IgD-negative memory B cell (primary cell): Measurements from ENCODE around the gene LCE1E. TPM values are rescaled to one million over a fixed set of nuclear protein-coding genes. Genes with fewer than 3 reads are reported as not detected.

Source experiments
- H3K27ac Mint-ChIP-seq, 3 donors: one replicate each; pipeline ENCODE4 v1.8.0; 2020 to 2022; ENCODE audit warnings: mild to moderate bottlenecking in 3 of 3, mixed read lengths in 3 of 3, moderate library complexity in 1 of 3
- H3K27me3 Mint-ChIP-seq: one replicate; pipeline ENCODE4 v1.8.0; 2021; ENCODE audit warnings: mixed read lengths
- H3K36me3 Mint-ChIP-seq: one replicate; pipeline ENCODE4 v1.8.0; 2020; ENCODE audit warnings: mild to moderate bottlenecking, mixed read lengths
- H3K4me1 Mint-ChIP-seq, 3 donors: one replicate each; pipeline ENCODE4 v1.8.0; 2020 to 2022; ENCODE audit warnings: mixed read lengths in 3 of 3, mild to moderate bottlenecking in 1 of 3
- H3K4me3 Mint-ChIP-seq, 4 donors: one replicate each; pipeline ENCODE4 v1.8.0; 2020 to 2022; ENCODE audit warnings: mild to moderate bottlenecking in 4 of 4, mixed read lengths in 4 of 4, moderate library complexity in 3 of 4
- H3K9me3 Mint-ChIP-seq, 3 donors: one replicate each; pipeline ENCODE4 v1.8.0; 2020 to 2021; ENCODE audit warnings: mixed read lengths in 3 of 3, mild to moderate bottlenecking in 1 of 3
- polyA plus RNA-seq: library from polyadenylated mRNA; unstranded; fragments of 300-500 nt; fragmentation: Illumina TruSeq; gene quantifications from one replicate; pipeline ENCODE4 v1.2.3, GENCODE V29; 2021

Gene LCE1E, protein sequence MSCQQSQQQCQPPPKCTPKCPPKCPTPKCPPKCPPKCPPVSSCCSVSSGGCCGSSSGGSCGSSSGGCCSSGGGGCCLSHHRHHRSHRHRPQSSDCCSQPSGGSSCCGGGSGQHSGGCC
- not detected for polyA plus RNA-seq

DNA sequence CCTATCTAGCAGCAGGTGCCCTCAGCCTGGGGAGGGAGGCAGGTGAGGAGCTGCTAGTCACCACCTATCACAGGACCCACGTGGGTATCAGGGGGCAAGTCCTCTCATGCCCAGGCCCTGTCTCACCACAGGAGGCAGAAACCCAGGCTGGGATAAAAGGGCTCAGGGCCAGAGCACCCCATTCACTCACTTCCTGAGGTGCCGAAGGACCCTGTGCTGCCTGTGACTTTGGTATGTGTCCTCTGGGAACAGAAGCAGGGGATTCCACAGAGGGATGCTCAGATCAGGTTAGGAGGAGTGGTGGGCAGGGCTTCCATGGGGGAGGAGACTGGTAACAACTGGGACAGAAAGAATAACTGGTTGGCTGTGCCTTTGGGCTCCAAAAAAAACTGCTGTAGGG, at the start of gene LCE1E:
TSS of gene LCE1E (plus strand) at position 181 of the 400 bp plus-strand sequence. CDS start 1,043 bp downstream, outside the sequence.
- Mint-ChIP-seq H3K9me3 (no peaks in the 10 kb centered on the region), H3K36me3 (no peaks in the 10 kb centered on the region), H3K27me3 (peaks cover 8% of the 10 kb centered on the region), H3K4me1 (no peaks in the 10 kb centered on the region), H3K4me3 (no peak within 1 kb of the TSS), H3K27ac (no peak within 1 kb of the TSS)

DNA sequence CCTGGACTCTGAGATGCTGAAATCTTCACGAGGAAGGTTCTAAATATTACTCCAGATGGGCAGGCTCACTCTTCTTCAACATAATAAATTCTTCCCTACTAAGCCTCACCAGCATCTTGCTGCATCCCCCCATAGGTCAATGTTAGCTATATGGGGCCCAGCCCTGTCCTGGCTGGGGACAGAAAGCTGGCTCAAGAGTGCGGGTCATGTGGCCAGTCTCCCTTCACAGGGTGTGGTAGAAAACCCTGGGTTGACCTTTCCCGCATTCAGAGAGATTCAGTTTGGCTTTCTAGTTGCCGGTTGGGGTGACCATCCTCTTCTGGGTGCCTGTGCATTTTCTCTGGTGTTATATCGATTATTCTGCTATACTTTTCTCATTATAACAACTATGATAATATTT, 48.1 kb upstream of the LCE1E start:
- Mint-ChIP-seq H3K4me3 (no peak overlapping the region), H3K27me3 (peaks cover 11% of the 10 kb centered on the region), H3K4me1 (no peaks in the 10 kb centered on the region), H3K36me3 (peaks cover 4% of the 10 kb centered on the region), H3K9me3 (no peaks in the 10 kb centered on the region), H3K27ac (no peak overlapping the region)

DNA sequence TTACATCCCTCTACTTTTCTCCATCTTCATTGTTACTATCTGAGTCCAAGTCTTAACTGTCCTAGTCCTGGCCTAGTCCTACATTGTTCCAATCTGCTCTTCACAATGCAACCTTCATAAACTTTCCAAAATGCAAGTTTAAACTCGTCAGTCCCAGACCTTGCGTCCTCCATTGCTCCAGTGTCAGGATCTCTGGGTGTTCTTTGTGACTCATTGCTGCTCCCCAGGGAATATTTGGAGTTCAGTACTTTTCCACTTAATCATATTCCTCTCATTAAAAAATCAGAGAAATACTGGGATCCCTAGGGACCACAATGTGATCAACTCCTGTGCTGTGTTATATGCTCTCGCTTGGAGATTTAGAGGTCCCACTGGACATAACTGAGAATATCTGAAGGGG, 46.2 kb upstream of the LCE1E start:
- H3K4me1 Mint-ChIP-seq = no peaks in the 10 kb centered on the region
- H3K27ac Mint-ChIP-seq = no peak overlapping the region
- H3K36me3 Mint-ChIP-seq = peaks cover 4% of the 10 kb centered on the region
- H3K27me3 Mint-ChIP-seq = peaks cover 13% of the 10 kb centered on the region
- no peaks in the 10 kb centered on the region for H3K9me3 Mint-ChIP-seq
- no peak overlapping the region for H3K4me3 Mint-ChIP-seq

DNA sequence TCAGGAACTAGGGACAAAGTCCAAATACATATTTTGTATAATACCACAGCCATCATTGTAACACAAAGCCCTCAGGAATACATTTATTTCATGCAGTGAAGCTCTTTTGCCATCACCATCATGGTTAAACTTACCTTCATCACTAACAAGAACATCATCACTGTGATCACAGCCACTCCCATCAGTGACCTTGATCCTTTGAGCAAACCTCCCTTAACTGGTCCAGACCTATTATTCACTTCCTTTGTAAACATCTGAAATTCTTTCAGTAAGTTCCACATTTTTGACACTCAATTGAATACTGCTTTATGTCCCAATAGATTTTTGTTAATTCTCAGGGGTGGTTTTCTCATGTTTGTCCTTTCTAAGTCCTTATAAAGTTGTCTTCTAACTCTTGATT, 44.4 kb upstream of the LCE1E start:
- H3K4me1 Mint-ChIP-seq = no peaks in the 10 kb centered on the region
- H3K36me3 Mint-ChIP-seq = peaks cover 2% of the 10 kb centered on the region
- no peak overlapping the region for H3K4me3 Mint-ChIP-seq
- peaks cover 9% of the 10 kb centered on the region for H3K27me3 Mint-ChIP-seq
- no peak overlapping the region for H3K27ac Mint-ChIP-seq
- peaks cover 0 to 3% (median 0%) of the 10 kb centered on the region in 3 donors for H3K9me3 Mint-ChIP-seq

DNA sequence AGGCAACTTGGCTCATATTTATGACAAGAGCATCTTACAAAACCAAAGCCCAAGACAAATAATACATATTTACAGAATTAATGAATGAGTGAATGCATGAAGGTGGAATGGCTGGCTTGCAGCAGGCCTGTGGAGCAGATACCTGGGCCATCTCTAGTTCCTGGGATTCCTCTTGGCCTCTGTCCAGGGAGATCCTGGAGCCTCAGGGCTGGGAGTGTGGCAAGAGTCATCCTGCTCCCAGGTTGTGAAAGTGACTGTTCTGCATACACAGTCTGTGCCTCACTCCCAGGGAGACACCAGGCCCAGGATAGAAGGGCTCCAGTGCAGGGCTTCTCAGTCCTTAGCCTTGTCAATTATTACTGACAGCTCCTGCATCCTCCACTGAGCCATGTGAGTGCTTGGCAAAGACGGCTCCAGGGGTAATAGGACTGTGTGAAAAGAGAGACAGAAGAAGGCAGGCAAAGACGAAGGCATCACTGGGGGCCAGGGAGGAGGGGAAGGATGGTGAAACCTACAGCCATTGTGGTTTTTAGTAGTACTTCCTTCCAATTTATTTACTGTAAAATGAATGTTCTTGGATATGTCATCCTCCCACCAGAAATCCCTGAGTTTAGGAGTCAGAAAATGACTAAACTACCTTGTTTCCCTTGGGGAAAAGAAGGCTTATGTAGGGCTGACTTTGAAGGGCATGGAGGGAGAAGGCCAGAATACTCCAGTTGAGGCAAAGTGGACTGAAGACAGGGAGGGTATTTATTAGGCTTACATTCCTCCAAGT, 42.5 kb upstream of the LCE1E start:
- peaks cover 2% of the 10 kb centered on the region for H3K36me3 Mint-ChIP-seq
- H3K4me3 Mint-ChIP-seq = no peak overlapping the region
- no peak overlapping the region for H3K27ac Mint-ChIP-seq
- peaks cover 8% of the 10 kb centered on the region for H3K27me3 Mint-ChIP-seq
- peaks cover 0 to 3% (median 0%) of the 10 kb centered on the region in 3 donors for H3K9me3 Mint-ChIP-seq
- H3K4me1 Mint-ChIP-seq = no peaks in the 10 kb centered on the region

DNA sequence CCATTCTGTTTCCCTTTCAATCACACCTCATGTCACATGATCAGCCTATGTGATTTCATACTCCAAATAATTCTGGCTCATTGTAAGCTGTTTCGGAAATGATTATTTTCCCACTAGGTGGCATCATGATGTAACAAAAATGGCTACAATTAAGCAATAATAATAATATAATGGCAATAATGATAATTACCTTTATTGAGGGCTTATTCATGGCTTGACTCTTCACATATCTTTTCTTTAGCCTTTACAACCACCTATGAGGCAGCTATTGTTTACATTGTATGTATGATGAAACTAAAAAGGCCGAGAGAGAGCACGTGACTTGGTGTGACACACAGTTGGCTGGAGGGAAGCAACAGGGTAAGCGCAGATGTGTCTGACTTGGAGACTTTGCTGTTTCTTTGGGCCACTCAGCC, 40.8 kb upstream of the LCE1E start:
- peaks cover 0 to 3% (median 2%) of the 10 kb centered on the region in 3 donors for H3K9me3 Mint-ChIP-seq
- peaks cover 13% of the 10 kb centered on the region for H3K27me3 Mint-ChIP-seq
- H3K27ac Mint-ChIP-seq = peak overlapping the region in 1 of 3 donors; percentile 57
- H3K36me3 Mint-ChIP-seq = no peaks in the 10 kb centered on the region
- no peaks in the 10 kb centered on the region for H3K4me1 Mint-ChIP-seq
- no peak overlapping the region for H3K4me3 Mint-ChIP-seq

DNA sequence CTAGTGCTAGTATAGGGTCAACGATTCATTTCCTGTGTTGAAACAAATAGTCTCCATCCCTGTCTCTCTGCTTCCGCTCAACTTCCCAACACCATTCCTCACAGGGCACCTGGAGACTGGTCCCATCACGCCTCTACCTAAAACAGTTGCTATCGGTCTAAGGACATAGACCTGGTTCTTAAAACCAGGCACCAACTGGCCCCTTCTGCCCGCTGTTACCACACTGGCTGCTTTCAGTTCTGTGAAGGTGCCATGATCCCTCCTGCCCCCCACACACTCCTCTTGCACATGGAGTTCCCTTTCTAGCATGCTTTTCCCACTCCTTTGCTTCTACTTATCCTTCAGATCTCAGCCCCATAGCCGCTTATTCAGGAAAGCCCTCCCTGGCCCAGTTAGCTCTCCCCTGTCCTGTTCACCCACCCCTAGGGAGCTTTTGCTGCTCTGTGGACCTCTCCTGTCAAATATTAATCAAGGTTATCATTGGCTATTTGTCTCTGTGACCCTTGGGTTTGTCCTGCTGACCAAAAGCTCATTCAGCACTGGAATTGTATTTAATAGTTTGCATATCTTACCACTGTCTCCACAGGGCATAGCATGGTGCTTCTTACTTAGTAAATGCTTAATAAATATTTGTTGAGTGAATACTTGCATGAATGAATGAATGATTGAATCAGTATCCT, 40.2 kb upstream of the LCE1E start:
- Mint-ChIP-seq H3K4me1 (no peaks in the 10 kb centered on the region), H3K36me3 (no peaks in the 10 kb centered on the region), H3K9me3 (peaks cover 0 to 3% (median 2%) of the 10 kb centered on the region in 3 donors), H3K27ac (peak overlapping the region in 1 of 3 donors; percentile 57), H3K4me3 (no peak overlapping the region), H3K27me3 (peaks cover 16% of the 10 kb centered on the region)

DNA sequence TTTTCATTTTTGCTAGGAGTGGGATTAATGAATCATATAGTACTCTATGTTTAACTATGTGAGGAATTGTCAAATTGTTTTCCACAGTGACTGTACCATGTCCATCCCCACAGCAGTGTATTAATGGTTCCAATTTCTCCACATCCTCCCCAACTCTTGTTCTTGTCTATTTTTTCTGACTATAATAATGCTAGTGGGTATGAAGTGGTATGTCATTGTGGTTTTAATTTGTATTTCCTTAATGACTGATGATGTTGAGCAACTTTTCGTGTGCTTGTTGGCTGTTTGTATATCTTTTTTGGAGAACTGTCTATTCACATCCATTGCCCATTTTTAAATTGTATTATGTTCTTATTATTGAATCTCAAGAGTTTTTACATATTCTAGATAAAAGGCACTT, 38.2 kb upstream of the LCE1E start:
- Mint-ChIP-seq H3K9me3 (peaks cover 0 to 3% (median 2%) of the 10 kb centered on the region in 3 donors), H3K27ac (no peak overlapping the region), H3K27me3 (peaks cover 13% of the 10 kb centered on the region), H3K4me1 (no peaks in the 10 kb centered on the region), H3K36me3 (no peaks in the 10 kb centered on the region), H3K4me3 (no peak overlapping the region)

DNA sequence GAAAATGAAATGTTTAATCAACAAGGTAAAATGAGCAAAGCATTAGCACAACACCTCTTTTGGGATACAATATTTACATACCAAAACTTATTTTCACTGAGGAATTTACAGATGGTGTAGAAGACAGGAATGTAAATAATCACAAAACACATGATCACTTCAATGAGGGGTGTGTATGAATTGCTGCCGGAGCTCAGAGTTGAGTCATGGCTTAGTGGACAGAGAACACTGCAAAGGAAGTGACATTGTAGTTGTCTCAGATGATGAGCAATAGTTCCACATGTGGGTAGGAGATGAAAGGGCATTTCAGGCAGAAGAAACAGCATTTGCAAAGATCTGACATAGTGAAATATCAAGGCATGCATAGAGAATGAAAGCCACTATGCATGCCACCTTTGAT, 33.8 kb upstream of the LCE1E start:
- Mint-ChIP-seq H3K27me3 (peaks cover 11% of the 10 kb centered on the region), H3K4me1 (no peaks in the 10 kb centered on the region), H3K27ac (no peak overlapping the region), H3K4me3 (no peak overlapping the region), H3K9me3 (peaks cover 2 to 6% (median 5%) of the 10 kb centered on the region in 3 donors), H3K36me3 (no peaks in the 10 kb centered on the region)

DNA sequence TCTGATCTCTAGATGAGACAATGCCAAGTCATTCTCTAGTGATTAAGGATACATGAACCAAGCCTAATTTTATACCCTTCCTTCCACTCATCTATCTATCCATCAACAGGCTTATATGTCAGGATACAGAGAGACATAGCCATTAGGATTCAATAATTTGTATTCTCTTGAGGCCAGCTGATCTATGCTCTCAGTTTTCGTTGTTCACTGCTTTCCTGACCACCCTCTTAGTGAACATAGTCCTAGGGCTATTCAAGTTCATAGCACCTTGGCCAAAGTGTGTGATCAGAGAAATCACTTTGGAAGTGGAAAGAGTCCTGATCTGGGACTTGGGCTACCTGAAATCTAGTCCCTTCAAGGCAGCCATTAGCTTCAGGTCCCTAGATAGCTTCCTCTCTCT, 32.5 kb upstream of the LCE1E start:
- no peak overlapping the region for H3K27ac Mint-ChIP-seq
- H3K4me1 Mint-ChIP-seq = no peaks in the 10 kb centered on the region
- H3K9me3 Mint-ChIP-seq = peaks cover 2 to 6% (median 5%) of the 10 kb centered on the region in 3 donors
- peaks cover 11% of the 10 kb centered on the region for H3K27me3 Mint-ChIP-seq
- no peaks in the 10 kb centered on the region for H3K36me3 Mint-ChIP-seq
- H3K4me3 Mint-ChIP-seq = no peak overlapping the region

DNA sequence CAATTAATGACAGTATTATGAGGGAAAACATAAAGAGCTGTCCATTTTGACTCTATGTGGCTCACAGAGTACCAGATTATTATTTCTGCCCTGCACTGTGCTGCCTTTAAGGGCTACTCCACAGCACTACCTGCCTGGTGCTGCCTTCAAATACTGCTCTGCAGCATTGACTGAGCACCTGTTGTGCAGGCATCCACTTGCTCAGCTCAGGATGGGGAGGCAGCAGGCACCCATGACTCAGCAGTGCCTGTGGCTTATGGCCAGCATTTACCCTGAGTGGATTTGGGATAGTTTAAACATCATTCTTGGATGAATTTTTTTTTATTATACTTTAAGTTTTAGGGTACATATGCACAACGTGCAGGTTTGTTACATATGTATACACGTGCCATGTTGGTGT, 29.2 kb upstream of the LCE1E start:
- H3K36me3 Mint-ChIP-seq = no peaks in the 10 kb centered on the region
- peaks cover 7% of the 10 kb centered on the region for H3K27me3 Mint-ChIP-seq
- no peak overlapping the region for H3K4me3 Mint-ChIP-seq
- peaks cover 2 to 5% (median 4%) of the 10 kb centered on the region in 3 donors for H3K9me3 Mint-ChIP-seq
- no peaks in the 10 kb centered on the region for H3K4me1 Mint-ChIP-seq
- H3K27ac Mint-ChIP-seq = no peak overlapping the region

DNA sequence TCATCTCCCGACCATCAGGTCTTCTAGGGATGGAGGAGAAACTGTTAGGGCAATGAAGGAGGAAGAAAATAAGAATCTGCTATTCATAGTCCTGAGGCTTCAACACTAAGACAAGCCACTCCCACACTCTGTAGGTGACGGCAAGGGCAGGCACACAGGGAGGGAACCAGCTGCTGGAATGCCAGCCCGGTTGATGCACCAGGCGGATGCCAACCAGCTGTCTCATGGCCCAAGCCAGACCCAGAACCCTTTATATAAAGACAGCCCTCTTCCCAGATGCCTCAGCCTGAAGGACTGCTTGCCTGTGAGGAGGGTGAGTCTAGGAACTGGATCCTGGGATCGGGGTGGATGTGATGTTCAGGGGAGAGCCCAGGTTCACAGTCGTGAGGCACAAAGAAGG, 28.3 kb upstream of the LCE1E start, which contains the start of gene KPRP:
TSS of gene KPRP (plus strand) at position 279 of the 400 bp plus-strand sequence. CDS start 1,564 bp downstream, outside the sequence.
- no peaks in the 10 kb centered on the region for H3K36me3 Mint-ChIP-seq
- H3K9me3 Mint-ChIP-seq = peaks cover 2 to 5% (median 4%) of the 10 kb centered on the region in 3 donors
- no peaks in the 10 kb centered on the region for H3K4me1 Mint-ChIP-seq
- H3K27me3 Mint-ChIP-seq = peaks cover 7% of the 10 kb centered on the region
- H3K27ac Mint-ChIP-seq = no peak within 1 kb of the TSS
- no peak within 1 kb of the TSS for H3K4me3 Mint-ChIP-seq

DNA sequence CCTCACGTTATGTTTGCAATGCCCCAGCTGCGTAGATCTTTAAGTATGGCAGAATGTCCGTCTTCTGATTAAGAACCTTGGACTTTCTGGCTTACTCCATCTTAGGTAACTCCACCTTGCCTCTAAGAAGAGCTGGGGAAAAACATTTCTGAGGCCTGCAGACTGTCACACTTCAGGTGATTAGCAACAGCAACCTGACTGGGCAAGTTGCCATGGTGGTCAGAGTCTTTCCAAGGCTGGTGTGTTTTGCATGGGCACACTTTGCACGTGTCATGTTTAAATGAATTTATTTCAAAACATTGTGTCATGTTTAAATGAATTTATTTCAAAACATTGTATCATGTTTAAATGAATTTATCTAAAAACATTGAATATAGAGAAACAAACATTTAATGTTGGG, 27.4 kb upstream of the LCE1E start:
- peaks cover 2 to 5% (median 4%) of the 10 kb centered on the region in 3 donors for H3K9me3 Mint-ChIP-seq
- no peak overlapping the region for H3K4me3 Mint-ChIP-seq
- H3K4me1 Mint-ChIP-seq = no peaks in the 10 kb centered on the region
- peaks cover 7% of the 10 kb centered on the region for H3K27me3 Mint-ChIP-seq
- H3K27ac Mint-ChIP-seq = no peak overlapping the region
- H3K36me3 Mint-ChIP-seq = no peaks in the 10 kb centered on the region

DNA sequence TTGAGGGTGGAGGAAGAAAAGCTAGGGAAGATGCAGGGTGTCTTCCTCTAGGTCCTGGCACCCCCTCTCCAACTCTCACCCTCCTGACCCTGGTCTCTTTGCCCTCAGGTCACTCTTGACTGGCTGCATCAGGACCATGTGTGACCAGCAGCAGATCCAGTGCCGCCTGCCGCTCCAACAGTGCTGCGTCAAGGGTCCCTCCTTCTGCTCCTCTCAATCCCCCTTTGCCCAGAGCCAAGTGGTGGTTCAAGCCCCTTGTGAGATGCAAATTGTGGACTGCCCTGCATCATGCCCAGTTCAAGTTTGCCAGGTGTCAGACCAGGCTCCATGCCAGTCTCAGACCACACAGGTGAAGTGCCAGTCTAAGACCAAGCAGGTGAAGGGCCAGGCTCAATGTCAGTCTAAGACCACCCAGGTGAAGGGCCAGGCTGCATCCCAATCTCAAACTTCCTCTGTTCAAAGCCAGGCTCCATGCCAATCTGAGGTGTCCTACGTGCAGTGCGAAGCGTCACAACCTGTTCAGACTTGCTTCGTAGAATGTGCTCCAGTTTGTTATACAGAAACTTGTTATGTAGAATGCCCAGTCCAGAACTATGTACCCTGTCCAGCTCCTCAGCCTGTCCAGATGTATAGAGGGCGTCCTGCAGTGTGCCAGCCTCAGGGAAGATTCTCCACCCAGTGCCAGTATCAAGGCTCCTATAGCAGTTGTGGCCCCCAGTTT, 26.4 kb upstream of the LCE1E start:
- Mint-ChIP-seq H3K36me3 (no peaks in the 10 kb centered on the region), H3K27ac (no peak overlapping the region), H3K4me3 (no peak overlapping the region), H3K9me3 (peaks cover under 1 to 3% (median 2%) of the 10 kb centered on the region in 3 donors), H3K27me3 (peaks cover 7% of the 10 kb centered on the region), H3K4me1 (no peaks in the 10 kb centered on the region)
